Kidney tubule cell (primary cell): ENCODE results near the gene GABRB3.

ENCODE experiments used
- DNase-seq: peaks from one replicate; pipeline ENCODE4 v3.0.0-alpha.2; 2018; ENCODE audit warnings: low spot score

Gene GABRB3

DNA sequence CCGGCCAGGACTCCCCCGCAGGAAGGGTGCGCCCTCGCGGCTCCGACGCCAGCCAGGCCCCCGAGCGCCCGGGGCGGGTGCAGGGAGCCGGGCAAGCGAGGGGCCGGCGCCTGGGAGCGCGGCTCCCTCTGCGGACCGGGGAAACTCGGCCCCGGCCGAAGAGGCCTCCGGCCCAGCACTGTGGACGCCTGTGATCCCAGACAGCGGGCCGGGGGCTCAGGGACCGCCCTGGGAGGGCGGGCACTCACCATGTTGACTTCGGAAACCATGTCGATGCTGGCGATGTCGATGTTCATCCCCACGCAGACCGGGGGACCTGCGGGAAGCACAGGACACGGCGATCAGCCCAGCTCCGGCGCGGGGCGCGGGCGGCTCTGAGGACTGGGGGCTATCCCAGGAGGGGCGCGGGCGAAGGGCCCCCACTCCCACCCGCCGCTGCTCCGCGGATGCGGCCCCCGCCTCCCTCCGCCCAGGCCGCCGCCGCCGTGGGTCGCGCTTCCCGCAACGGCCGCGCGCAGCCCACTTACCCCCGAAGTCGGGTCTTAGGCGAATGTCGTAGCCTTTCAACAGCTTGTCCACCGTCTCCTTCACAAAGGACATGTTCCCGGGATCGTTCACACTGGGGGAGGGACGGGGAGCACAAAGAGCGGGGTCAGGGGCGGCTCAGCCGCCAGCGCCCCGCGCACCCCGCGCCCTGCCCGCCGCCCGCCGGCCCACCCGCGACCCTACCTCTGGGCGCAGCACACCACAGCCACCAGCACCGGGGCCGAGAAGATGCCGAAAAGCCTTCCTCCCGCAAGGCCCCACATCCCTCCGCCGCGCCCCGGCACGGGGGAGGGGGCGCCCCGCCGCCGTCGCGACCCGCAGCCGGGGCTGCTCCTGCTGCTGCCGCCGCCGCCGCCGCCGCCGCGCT is at the start of gene GABRB3:
Gene GABRB3, minus strand, starts transcription at position 913 of the 913 bp plus-strand sequence.
- no peak for DNase-seq

DNA sequence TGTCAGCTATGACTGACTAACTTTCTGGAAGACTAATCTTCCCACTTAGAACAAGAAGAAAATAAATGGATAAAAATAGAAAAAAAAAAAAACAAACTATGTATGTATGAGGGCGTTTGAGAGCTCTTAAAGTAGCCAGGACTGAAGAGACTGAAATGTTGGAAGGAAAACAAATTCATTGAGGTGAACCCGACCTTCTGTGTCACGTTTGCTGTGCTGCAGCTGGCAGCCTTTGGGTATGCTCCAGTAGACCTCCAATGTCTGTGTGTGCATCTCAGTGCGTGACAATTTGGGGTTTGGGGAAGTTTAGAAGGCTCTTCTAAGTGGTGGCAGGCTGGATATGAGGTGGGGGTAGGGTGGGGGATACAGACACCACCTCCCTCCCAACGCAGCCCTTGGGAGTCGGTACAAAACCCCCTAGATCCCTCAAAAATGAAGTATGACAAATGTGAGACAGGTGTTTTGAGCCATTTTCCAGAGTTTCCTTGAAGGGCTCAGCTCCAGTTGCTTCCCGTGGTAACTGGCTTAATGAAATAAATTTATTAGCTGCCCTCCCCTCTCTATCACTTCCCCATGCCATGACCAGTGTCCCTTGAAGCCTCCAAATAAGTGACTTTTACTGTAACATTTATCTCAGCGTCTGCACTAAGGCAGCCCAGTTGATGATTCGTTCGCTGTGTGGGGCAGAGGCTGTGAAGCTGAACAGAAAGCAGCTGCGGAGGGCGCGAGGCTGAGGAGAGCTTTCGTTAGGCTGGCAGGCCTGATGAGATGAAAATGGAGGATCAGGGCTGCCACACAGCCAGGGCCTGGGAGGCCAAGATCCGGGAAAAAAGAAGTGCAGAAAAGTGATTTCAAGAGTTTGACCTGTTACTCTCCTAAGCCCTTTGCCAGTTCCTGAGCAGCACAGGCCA is 34.9 kb upstream of the GABRB3 start:
- peak; percentile 18 for DNase-seq

DNA sequence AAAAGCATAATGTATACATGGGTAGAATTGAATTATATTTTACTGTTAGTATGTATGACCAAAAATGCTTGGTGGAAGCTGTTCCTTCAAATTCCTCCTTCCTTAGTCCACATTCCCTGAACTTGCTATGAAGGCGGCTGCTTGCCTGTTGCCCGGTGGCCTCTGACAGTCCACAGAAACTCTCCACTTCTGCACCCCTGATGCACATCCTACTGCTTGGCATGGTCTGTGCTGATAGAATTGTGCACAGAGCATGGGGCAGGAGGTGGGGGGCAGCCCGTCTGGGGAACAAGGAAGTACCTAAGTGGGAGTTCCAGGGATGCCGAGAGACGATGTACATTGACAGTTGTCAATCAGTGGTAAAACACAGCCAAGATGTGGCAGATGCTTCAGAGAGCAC is 33.7 kb upstream of the GABRB3 start:
- no peak for DNase-seq

DNA sequence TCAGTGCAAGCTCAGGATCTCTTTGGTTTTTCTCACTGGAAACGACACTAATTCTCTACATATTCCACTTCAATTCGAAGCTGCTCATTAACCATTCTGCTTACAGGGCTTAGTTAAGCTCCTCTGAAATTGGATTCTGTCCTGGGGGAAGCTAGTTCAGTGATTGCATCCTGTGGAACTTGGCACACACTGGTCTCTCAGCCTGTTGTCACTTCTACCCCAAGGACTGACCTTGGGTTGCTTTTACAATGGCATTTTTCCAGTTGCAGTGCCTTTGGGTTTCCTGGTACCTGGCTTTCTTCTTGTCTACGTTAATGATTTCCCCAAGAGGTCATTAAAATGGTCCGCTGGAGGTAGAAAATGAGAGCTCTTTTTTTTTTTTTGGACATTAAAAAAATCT is 33.3 kb upstream of the GABRB3 start:
- DNase-seq: no peak

DNA sequence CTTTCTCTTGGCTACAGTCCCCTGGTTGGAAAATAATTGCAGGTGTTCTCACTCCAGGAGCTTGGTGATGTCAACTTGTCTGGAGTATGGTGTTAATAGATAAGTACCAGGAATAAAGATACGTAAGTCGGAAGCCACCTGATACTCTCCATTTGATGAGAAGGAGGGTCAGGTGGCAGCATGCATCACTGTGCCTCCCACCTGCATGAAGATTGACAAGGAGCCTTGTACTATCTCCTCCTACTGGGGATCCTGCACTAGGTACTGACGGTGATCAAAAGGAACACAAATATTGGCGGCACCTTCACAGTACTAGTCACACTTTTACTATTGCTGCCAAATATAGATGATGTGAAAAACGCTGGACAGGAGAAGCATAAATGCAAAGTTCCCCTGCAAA is 32.6 kb upstream of the GABRB3 start:
- no peak for DNase-seq

DNA sequence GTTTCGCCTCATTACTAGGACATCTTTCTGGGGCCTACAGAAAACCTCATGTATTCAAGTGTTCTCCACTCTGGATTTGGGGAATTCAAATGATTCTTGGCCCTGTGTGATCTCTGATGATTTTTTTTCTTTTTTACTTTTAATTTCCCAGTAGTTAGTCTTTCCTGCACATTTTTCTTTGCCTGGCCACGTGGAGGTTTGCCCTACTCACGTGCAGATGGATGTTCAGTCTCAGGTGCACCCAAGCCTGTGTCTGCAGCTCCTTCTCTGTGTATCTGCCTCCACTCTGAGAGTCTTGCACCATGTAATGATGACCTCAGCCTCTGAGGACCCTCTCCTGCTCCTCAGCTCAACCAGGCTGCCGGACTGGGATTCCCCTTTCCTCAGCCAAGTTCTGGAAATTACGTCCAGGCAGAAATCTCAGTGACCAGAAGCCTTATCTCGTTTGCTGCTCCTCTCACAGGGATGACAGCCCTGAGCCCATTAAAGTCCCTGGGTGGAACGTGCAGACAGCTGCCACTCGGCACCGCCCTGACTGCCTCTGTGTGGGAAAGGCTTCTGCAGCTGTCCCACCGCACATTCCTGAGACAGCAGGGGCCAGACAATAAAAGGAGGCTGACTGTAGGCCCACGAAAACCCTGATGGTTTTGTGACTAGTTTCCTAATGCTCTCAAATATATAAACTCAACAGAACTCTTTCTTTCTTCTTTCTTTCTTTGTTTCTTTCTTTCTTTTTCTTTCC is 31.4 kb upstream of the GABRB3 start:
- DNase-seq: no peak

DNA sequence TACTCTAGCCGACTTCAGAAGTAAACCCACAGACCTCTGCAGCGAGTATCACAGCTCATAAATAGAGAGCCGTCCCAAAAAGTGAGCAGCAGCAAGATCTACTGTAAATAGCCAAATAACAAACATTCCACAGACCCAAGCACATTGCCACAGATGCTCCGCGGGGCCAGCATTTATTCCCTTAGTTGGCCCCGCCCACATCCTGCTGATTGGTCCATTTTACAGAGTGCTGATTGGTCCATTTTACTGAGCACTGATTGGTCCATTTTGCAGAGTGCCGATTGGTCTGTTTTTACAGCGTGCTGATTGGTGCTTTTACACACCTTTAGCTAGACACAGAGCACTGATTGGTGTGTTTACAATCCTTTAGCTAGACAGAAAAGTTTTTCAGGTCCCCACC is 17.3 kb upstream of the GABRB3 start:
- no peak for DNase-seq

DNA sequence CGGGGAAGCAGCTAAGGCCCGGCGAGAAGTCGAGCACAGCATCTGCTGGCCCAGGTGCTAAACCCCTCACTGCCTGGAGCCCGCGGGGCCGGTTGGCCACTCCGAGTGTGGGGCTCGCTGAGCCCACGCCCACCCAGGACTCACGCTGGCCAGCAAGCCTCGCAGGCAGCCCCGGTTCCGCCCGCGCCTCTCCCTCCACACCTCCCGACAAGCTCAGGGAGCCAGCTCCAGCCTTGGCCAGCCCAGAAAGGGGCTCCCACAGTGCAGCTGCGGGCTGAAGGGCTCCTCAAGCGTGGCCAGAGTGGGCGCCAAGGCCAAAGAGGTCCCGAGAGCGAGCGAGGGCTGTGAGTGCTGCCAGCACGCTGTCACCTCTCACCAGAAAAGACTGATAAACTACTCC is 8.9 kb upstream of the GABRB3 start:
- no peak for DNase-seq

DNA sequence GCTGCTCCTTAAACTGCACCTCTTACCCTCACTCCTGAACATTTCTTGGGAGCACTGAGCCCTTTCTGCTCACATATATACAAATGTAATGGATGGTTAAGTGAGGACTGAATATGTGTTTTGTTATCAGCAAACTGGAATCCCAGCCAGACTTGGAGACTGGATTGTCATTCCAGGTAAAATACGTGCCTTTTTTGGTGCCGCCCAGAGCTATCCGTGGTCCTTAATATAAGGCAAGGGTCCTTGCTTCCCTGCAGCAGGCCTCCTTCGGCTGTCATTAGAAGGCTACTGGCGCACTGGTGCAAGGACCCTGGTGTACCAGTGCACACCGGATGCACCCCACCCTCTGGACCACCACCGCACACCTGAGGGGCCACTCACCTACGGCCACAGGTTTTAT is 1.1 kb upstream of the GABRB3 start:
- DNase-seq: peak; percentile 4

DNA sequence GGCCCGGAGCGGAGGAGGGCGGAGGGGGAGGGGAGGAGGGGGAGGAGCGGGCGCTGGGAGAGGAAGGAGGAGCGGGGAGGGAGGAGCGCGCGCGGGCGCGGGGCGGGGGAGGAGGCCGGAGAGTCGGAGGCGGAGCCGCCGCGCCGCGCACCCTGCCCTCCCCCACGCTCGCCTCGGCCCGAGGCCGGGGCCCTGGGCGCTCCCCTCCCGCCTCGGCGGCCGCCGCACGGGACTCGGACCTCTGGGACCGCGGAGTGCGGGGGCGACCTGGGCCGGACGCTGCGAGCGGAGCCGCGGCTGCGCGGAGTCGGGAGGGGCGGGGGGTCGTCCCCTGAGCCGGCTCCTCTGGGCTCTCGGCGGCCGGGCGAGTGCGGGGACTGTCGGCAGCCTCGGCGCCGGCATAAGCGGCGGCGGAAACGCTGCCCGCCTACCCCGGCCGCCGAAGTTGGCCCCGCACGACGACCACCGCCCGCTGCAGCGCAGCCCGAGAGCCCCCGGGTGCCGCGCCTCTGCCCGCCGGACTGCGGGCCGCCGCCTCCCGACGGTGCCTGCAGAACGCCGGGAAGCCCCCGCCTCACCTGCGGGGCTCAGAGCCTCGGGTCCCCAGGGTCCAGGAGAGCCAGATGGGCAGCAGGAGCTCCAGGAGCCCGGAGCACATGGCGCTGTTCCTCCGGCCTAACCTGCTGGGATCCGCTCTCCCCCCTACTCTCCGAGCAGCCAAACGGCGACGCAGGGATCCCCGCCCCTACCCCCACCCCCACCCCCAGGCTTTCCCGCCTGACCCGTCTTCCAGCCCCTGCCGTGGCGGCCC is 406 bp upstream of the GABRB3 start:
- DNase-seq: peak; percentile 14

DNA sequence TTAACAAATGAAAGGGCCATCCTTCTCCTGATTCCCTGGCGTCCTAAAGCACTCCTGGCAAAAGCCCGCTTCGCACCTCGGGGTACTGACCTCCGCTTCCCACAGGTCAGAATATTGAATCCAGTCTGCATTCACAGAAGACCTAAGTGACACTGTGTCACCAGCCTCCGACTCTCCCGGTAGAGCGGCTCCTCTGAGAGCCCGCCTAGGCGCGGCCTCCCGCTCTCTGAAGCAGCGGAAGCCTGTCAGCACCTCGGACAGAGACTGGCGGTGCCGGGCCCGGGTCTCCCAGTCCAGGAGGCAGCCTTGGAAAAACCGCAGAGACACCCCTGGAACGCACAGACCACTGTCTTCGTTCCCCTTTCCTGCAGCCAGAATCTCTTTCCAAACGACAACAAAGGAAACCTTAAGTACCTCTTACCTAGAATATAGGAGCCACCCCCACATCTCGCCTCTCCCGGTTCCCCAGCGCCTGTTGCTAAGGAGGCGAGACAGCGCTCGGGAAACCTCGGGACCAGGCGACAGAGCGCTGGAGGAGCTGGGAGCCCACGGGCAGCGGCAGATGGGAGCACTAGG is 1.2 kb downstream of the GABRB3 start:
- DNase-seq: peak; percentile 25

DNA sequence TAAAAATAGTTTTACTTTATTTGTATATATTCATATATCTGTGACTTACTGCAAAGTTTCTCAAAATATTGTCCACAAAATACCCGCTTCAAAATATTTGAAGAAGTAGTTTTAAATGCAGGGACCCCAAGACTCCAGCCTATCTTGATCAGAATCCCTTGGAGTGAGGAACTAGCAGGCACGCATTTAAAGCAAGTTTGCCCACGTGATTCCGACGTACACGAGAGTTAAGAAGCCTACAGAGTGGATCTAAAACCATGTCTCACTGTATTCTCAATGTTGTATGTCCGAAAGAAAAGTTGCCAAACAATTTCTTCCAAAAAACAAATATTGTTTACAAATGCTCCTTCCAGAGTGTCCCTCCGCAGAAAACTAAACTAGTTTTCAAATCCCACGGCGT is 1.7 kb downstream of the GABRB3 start:
- DNase-seq: no peak

DNA sequence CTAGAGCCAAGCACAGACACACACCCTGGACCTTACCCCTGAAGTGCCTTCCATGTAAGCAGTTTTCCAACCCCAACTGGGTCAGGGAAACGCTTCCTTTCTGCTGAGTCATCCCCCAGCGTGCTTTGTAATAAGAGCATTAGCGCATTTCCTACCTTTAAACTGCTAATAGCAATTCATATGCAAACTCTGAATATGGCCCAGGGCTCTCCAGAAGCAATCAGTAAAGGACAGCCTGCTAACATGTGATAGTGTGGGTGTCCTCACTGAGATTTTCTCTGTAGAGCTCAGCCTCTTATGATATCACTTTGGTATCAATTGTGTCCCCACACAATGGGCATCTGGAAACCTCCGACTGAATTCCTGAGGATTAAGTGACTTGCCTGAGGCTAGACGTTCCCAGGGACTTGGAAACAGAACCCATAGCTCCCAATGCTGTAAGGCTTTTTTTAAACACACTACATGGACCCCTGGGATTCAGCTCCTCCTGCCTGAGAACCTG is 5.6 kb downstream of the GABRB3 start:
- DNase-seq: peak; percentile 2

DNA sequence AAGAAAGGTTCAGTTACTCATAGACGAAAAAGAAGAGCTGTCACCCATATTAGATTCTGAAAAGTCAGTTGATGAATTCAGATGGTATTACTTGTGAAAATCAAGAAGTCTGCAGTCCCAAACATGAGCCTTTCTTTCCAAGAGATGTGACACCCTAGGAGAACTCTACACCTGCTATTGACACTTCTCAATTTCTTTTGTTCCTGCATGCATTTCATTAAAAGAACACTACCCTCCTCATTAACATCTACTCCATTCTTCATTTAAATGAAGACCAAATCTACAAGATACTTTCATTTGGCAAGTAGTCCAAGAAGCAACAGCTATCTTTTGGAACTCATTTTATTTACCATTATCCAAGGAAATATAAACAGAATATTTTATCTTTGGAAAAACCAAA is 6.6 kb downstream of the GABRB3 start:
- no peak for DNase-seq

DNA sequence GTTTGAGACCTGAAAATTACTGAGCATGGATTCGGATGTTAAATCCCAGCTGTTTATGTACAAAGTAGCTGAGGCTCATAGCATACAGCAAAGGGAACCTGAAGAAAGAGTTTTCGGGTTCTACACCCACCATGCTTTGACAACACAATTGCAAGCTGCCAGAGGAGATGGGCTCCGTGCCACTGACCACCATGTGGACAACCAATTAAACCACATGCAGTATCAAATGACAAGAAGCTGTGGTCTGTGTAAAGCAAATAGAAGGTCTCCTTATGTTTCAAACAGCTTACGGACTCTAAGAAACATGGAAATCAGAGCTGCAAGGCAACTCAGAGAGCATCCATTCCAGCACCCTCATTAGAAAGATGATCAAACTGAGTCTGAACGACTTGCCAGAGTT is 12.9 kb downstream of the GABRB3 start:
- no peak for DNase-seq

DNA sequence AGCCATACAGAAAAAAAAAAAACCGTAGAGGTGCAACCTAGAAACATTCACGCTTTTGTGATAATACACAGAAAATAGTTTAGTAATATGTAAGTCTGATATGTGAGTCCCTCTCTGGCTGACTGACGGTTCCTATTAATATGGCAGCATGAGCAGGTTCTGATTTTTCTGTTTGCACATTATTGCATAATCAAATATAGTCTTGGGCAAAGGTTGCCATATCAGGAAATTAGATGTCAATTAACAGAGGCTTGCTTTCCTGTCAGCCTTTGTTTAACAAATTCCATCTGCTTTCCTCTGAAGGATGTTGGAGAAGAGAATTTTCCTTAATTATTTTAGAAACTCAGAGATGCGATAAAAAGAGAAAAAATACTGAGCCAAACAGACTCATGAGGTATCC is 14.8 kb downstream of the GABRB3 start:
- DNase-seq: no peak

DNA sequence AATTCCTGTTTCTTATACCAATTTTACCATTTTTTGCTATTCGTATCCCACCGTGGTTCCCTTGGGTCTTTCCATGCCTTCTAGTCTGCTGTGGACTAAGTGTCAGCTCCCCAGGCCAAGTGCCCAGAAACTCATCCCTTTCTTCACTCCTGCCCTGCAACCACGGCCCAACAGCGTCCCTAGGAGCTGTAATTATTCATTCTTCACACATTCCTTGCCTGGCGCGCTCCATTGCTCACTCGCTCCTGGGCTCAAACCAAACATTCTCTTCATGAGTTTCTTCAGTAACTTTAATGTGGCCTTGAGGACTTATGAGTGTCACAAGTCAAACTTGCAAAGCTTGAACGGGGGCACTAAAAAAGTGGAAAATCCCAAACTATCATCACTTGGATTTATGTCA is 15.7 kb downstream of the GABRB3 start:
- DNase-seq: peak; percentile 13

DNA sequence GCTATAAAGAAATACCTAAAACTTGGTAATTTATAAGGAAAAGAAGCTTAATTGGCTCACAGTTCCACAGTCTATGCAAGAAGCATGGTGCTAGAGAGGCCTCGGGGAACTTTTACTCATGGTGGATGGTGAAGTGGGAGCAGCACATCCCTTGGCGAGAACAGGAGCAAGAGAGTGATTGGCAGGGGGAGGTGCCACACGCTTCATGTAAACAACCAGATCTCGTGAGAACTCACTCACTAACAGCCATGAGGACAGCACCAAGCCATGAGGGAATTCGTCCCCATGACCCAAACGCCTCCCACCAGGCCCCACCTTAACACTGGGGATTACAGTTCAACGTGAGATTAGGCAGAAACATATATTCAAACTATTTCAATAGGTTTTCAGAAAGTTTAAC is 28.0 kb downstream of the GABRB3 start:
- no peak for DNase-seq

DNA sequence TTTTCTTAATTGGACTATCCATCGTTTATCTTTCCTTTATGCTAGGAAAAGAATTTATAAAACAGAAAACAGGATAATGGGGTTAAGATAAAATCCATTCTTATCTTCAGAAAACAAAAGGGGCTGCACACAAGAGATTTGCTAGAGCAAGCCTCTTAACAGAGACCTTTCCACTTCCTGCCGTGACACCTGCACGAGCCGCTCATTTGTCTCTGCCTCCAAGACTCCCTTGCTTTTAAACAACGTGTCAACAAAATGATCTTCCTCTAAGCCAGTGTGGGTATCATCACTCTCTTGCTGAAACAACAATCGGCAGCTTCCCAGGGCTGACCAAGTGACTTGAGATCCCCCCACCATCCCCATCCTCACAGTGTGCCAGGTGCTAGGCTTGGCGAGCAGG is 33.1 kb downstream of the GABRB3 start:
- DNase-seq: no peak

DNA sequence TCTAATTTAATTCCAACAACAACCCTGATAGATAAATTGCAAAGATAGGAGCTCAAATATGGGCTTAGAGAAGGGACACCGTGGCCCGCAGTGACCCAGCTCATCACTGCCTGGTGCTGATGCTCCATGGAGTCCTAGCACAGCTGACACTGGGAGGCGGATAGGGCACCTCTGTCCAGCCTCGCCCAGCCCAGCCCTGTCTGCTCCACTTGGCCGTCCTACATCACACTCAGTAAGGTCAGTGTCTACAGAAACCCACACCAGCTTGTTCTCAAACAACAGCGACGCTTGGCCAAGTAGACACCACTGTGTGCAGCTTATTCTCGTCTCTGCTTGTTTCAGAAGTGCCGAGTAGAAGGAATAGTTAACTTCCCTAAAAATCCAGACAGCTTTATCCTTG is 33.9 kb downstream of the GABRB3 start:
- no peak for DNase-seq
